NCI-H2171 treated with DMSO at 0.1 percent for 48 hours (cell line): ENCODE measurements around the gene LMBR1.

Experiments
- DNase-seq: peaks from one replicate; lab custom pipeline; 2025; lab: John Stamatoyannopoulos, UW

The LMBR1 gene

DNA sequence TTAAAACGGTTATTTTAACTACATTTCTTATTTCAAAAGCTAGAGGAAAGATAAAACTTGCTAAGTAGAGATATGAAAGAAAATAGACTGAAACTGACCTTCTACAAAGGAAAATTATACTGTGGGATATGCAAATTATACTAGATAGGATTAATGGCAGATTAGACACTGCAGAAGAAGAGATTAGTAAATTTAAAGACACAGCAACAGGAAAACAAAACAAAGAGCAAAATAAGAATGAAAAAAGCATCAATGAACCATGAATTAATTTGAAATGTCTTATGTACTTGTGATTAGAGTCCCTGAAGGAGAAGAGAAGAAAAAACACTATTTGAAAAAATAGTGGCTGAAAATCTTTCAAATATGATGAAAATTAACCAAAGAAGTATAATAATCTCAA is 200.1 kb downstream of the LMBR1 start:
- no peak for DNase-seq

- no peak for DNase-seq
These were observed 201.2 kb downstream of the LMBR1 start for GRCh38 chr7:156691764-156692163.

DNA sequence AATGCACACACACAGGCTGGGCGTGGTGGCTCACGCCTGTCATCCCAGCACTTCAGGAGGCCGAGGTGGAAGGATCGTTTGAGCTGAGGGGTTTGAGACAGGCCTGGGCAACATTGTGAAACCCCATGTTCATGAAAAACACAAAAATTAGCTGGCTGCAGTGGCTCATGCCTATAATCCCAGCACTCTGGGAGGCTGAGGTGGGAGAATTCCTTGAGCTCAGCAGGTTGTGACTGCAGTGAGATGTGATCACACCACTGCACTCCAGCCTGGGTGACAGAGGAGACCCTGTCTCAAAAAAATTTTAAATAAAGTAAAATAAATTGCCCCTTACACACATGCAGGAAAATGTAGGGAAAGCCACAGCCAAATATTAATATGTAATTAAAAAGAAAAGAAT is 208.3 kb downstream of the LMBR1 start:
- DNase-seq, result no peak

DNA sequence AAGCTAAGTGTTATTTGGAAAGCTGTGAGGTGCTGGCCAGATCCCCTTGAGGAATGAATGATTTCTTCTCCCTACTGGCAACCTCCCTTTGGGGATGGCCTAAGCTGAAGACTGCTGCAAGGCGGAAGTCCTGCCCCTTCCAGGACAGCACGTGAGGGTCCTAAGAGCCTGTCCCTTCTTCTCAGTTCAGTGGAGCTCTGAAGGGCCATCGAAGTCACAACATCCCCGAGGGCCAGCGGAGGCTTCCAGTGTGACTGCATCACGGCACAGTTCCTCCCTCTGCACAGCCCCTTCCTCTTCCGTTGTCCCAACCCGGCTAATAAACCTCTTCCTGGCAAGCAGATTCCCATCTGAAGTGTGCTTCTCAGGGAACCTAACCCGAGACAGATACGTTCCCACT is 208.7 kb downstream of the LMBR1 start:
- DNase-seq, result no peak

DNA sequence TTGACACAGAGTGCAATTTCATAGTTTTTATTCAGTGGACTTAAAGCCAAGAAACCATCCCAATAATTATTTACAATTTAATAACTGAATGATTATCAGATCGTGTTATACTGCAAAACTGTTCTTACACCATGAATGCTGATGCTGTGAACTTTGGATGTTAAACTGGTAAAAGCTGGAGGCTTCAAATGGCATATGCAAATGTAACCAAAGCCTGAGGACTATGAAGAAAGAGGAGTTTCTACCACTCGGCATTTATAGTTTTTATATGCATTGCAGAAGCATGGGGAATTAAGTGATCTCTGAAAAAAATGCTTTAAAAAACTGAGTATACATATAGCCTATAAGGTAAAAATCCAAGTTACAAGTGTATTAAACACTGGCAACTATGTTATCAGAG is 210.1 kb downstream of the LMBR1 start:
- DNase-seq, result no peak

GRCh38 chr7:156680281-156680680 is 212.7 kb downstream of the LMBR1 start:
- no peak for DNase-seq

DNA sequence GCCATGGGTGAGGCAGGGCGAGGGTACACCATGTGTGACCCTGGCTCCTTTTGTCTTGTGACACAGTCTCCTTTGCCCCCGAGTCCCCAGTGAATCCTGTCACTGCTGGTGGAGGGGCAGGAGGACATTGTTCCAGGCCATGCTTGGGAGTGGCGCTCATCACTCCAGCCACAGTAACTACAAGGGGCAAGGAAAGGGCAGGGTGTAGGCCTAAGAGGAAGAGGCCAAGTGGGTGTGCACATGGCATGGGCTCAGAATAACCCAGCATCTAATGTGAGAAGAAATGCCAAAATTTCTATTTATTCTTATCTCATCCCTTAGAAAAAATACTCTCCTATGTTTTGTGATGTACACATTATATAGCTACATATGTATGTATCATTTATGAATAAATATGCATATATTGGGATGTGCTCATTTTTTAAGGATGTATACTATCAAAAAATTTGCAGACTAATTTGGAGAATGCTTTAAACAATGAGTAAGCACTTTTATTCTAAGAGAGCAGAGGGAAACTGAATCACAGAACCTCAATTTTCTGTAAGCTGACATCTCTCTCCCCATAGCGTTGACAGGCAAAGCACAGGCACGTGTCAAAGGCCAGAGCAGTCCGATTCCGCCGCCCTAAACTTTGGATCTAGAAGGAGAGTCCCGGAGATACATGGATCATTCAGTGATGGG is 215.5 kb downstream of the LMBR1 start:
- DNase-seq, result no peak

- no peak for DNase-seq
These were observed 216.7 kb downstream of the LMBR1 start for GRCh38 chr7:156676263-156676662.

GRCh38 chr7:156675721-156676120 is 217.3 kb downstream of the LMBR1 start:
- no peak for DNase-seq

DNA sequence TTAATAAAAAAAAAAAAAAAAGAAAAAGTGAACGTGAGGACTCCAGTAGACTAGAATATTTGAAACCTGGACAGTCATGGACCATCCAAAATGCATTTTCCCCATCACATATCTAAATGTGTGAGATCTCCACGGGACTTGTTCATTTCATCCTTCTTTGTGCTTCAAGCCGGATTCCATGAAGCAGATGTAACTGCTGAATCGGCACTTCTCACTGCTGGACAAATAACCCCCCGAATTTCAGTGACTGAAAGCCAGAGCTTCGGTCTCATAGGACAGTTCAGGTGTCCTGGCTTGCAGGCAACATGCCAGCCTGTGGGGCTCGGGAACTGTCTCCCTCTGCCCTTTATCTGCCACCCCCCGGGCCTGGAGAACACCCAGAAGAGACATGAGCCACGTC is 219.1 kb downstream of the LMBR1 start:
- DNase-seq, result no peak

DNA sequence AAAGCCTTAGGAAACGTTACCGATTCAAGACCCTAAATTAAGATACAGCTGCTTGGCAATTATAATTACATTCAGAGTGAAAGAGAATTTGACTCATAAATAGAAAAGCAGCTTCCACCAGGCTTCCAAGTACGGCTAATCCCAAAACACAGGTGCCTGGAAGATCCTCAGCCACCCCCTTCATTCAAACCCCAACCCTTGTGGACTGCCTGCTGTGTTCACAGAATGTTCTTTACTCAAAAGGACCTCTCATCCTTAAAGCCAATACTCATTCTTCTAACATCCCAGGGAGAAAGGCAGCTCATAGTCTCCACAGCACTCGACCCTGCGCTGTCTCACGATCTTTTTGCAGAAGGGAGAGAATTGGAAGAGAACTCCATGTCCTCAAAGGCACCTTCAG is 219.5 kb downstream of the LMBR1 start:
- no peak for DNase-seq

DNA sequence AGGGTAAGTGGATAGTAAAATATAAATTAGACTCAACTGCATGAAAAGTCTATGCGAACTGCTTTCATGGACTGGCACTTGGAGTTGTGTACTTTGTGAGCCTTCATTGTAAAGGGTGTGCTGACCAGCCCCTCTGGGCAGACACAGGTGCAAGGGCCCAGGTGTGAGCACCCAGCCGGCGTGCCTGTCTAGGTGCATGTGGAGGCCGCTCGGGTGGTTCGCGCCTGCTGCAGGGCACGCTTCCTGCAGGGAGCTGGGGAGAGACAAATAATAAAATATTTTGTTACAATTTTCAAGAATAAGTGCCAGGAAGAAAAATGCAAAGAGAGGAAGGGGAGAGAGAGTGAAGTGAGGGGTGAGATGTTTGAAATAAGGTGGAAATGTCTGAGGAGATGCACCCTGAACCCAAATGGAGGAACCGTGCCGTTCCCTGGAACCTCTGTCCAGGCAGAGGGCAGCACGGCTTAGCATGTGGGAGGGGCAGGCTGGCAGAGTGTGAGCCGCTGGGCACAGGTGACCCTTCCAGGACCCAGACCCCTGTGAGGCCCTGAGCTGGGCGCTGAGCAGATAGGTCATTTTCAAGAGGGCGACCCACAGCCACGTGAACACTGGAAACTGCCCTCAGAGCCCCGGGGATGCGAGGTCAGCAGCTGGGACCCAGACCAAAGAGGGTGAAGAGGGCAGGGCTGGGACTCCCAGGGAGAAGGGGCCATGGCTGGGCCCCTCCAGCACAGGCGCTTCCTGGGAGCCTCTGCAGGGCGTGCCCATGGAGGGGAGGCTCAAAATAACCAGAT is 223.8 kb downstream of the LMBR1 start:
- no peak for DNase-seq

DNA sequence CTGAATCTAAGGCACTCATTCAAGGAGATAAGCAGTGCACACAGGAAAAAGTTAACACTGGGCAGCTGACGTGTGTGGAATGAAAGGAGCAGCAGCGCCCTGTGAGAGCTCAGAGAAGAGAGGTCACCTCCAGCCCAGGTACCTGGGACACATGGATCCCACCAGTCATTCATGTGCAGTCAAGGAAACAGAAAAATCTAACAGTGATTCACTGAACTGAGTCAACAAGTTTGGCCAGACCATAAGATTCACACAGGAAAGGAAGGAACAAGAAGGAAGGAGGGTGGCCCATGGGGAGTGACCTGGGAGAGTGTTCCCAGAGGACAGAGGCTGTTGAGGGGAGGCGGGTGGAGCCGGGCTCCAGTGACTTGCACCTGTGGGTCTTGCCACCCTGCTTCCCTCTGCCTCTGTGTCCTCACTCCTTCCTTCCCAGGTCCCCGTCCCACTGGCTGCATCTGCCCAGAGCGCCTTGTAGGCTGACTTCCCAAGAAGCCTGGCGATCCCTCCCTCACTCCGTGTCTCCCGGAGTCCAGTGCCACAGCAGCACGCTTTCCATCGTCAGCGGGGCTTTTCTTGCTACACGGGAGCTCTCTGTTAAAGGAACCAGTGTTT is 224.7 kb downstream of the LMBR1 start:
- DNase-seq, result no peak

GRCh38 chr7:156667110-156667426 is 225.9 kb downstream of the LMBR1 start:
- no peak for DNase-seq

DNA sequence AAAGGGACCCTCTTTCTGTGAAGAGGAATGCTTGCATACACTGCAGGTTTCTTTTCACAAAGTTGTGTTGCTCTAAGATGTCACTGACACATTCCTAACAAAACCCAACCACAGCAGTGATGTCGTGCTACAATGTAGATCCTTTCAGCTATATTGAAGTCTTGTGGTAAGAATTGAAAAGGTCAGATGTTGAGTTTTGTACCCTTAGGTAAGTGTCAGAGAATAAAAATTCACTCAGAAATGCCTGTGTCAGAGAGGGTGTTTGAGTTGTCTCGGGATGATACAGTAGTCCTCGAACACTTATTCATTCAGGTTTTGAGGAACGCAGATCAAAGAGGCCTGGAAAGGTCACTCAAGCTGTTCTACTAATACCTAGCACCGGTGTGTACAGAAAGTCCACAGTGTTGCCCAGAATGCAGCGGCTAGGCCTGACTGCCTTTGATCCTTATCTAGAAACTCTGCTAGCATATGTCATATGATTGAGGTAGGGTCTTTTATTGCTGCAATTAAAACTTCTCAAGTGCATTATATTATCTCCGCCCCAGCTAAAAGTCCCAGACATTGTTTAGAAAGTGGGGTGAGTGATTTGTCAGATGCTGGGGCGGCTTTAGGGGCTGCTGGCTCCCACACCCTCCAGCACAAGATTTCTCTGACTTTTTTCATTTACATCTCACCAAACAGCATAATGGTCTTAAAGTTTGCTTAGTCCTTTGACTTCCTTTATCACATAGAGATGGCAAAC is 226.4 kb downstream of the LMBR1 start:
- no peak for DNase-seq

DNA sequence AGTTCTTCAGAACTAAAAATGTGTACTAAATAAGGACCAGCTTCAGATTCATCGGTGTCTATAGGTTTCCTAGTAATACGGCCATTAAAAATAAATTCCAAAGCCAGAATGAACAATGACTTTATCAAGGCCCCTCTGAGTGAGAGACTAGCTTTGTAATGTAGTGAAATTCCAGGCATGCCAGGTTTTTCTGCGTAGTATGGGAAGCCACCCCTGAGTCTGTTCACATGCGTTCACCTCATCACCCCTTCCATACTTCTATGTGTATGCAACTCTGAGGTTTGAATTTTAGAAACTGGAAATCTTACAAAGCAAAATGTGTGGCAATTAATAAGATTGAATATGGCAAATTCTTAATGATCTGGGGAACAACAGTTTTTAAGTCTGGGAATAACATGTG is 227.9 kb downstream of the LMBR1 start:
- no peak for DNase-seq

DNA sequence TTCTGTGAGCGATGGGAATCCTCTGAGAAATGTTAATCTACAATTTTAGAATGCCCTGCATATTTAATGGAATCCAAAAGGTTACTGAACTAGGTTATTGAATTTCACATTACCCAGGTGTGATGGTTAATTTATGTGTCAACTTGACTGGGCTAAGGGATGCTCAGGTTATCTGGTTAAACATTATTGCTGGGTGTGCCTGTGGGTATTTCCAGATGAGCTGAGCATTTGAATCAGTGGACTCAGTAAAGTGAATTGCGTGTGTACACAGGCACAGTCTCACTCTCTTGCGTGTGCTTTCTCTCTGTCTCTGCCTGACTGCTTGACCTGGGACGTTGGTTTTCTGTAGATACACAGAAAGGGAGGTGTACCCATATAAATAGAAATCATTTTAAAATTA is 230.7 kb downstream of the LMBR1 start:
- no peak for DNase-seq

GRCh38 chr7:156661637-156662036 is 231.3 kb downstream of the LMBR1 start:
- no peak for DNase-seq

GRCh38 chr7:156659961-156660360 is 233.0 kb downstream of the LMBR1 start:
- no peak for DNase-seq

GRCh38 chr7:156659203-156659602 is 233.8 kb downstream of the LMBR1 start:
- DNase-seq, result no peak

- no peak for DNase-seq
These were observed 235.3 kb downstream of the LMBR1 start for GRCh38 chr7:156657681-156658080.

DNA sequence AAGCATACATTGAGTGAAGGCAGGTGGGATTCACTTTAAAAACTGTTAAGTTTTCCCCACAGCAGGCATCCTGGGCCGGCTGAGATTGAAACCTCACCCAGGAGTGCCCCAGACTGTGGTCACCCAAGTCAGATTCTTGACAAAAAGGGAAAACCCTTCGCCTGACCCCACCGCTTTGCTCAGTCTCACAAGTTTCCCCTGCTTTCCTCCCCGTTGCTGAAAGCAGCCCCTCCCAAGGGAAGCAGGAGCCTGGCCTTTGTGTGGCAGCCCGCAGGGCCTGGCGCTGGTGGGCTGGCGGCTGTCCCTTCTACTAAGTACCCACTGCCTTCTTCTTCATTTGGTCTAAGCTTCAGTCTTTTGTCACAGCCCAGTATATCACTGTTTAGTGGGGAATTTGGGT is 236.4 kb downstream of the LMBR1 start:
- DNase-seq, result no peak

- DNase-seq, result no peak
These were observed 237.0 kb downstream of the LMBR1 start for GRCh38 chr7:156655983-156656382.
